Placental epithelial cell (primary cell): ENCODE data around the gene RNF146. TPM values are rescaled to one million over a fixed set of nuclear protein-coding genes. Genes with fewer than 3 reads are reported as not detected.

Experiments used
- small RNA-seq: library from RNA; depleted of rRNA; stranded (forward); fragments of <200 nt; gene quantifications from one replicate; pipeline ENCODE3, GENCODE V24; 2012
- total RNA-seq: library from RNA; depleted of rRNA; stranded (reverse); fragments of >200 nt; gene quantifications from 2 replicates; pipeline ENCODE4 v1.2.3, GENCODE V29; 2012

The RNF146 gene, protein sequence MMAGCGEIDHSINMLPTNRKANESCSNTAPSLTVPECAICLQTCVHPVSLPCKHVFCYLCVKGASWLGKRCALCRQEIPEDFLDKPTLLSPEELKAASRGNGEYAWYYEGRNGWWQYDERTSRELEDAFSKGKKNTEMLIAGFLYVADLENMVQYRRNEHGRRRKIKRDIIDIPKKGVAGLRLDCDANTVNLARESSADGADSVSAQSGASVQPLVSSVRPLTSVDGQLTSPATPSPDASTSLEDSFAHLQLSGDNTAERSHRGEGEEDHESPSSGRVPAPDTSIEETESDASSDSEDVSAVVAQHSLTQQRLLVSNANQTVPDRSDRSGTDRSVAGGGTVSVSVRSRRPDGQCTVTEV
- total RNA-seq = 33.0 and 41.2 TPM in 2 replicates

DNA sequence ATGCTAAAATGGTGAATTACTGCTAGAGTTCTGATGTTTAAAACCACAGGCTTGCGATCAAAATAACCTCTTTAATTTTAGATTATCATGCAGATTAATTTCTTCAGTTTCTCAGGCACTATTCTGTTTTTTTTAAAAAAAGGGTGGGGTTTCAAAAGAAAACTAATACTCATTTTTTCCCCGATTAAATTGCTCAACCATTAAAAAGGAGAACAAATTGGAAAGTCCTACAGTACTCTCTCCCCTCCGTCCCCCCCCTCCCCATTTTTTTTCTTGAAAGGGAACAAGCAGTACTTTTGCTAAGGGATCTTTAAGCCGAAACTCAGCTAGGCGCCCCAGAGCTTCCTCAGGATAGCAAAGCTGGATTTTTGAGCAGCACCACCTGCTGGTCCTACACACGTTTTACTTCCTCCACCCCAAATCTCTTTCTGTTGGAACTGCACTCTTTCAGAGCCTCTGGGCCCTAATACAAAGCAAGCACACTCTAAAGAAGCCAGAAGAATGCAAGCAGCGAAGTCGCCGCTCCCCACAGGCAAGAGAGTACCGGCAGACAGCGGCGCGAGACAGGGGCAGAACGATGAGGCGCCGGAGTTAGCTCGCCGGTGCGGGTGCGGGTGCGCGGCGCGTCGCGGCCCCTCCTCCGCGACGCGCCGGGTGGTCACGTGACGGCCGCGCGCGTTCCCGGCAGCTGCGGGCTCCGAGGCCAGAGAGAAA is at the start of gene RNF146:
Gene RNF146 (plus strand): TSS at position 687 of the 714 bp plus-strand sequence. CDS start 13,475 bp downstream, outside the sequence.

Small RNAs within 50 kb of the gene (small RNA-seq; reads per million reads assigned to genes)
- gene RNA5SP217 = not detected

Other genes with a start within 250 kb of the RNF146 start
- gene RSPO3, start 148.2 kb upstream of the RNF146 start, total RNA-seq = not detected in 2 replicates
- gene ECHDC1, start 76.7 kb downstream of the RNF146 start, total RNA-seq = 43.6 and 73.2 TPM in 2 replicates
- gene KIAA0408, start 192.5 kb downstream of the RNF146 start, total RNA-seq = not detected in 2 replicates